ENCODE results near the gene ENKD1.

GRCh38 chr16:67613808-67614207 lies 52.7 kb downstream of the ENKD1 start:
- no peak for TF ChIP-seq CTCF (IDR thresholded peaks at IDR 0.05)
- TF ChIP-seq EP300 (IDR thresholded peaks at IDR 0.05; ENCODE audit: low read depth): no peak
- TF ChIP-seq POLR2AphosphoS5 (IDR thresholded peaks at IDR 0.05): no peak
- TF ChIP-seq POLR2A (IDR thresholded peaks at IDR 0.05): no peak

All from transverse colon (tissue), 4 donors.